ENCODE results near the gene SCN9A.
A peak's percentile ranks its signal among the peaks of the same experiment; 100 is the strongest.

SCN9A gene

GRCh38 chr2:166335284-166335683 is 40.5 kb downstream of the SCN9A start:
- no peak overlapping the region for H3K4me3 ChIP-seq (ENCODE audit: low read length)
- no peak for DNase-seq (ENCODE audit: low read depth)
- no peak for TF ChIP-seq CTCF (conservative IDR thresholded peaks at IDR 0.05; ENCODE audit: low read length)

- TF ChIP-seq CTCF (conservative IDR thresholded peaks at IDR 0.05; ENCODE audit: low read length) = no peak
- no peak for DNase-seq (ENCODE audit: low read depth)
- no peak overlapping the region for H3K4me3 ChIP-seq (ENCODE audit: low read length)
Measured at GRCh38 chr2:166334805-166335204, 40.9 kb downstream of the SCN9A start.

- no peak for TF ChIP-seq CTCF (conservative IDR thresholded peaks at IDR 0.05; ENCODE audit: low read length)
- H3K4me3 ChIP-seq (ENCODE audit: low read length) = no peak overlapping the region
- DNase-seq (ENCODE audit: low read depth) = peak; percentile 5
Measured at GRCh38 chr2:166333801-166334200, 41.9 kb downstream of the SCN9A start.

GRCh38 chr2:166332106-166332505 is 43.6 kb downstream of the SCN9A start:
- TF ChIP-seq CTCF (conservative IDR thresholded peaks at IDR 0.05; ENCODE audit: low read length) = no peak
- no peak overlapping the region for H3K4me3 ChIP-seq (ENCODE audit: low read length)
- DNase-seq (ENCODE audit: low read depth) = no peak

GRCh38 chr2:166331468-166331867 is 44.3 kb downstream of the SCN9A start:
- no peak for TF ChIP-seq CTCF (conservative IDR thresholded peaks at IDR 0.05; ENCODE audit: low read length)
- H3K4me3 ChIP-seq (ENCODE audit: low read length) = no peak overlapping the region
- DNase-seq (ENCODE audit: low read depth) = no peak

- TF ChIP-seq CTCF (conservative IDR thresholded peaks at IDR 0.05; ENCODE audit: low read length) = no peak
Measured at GRCh38 chr2:166329465-166329864, 46.3 kb downstream of the SCN9A start.

GRCh38 chr2:166328147-166328546 is 47.6 kb downstream of the SCN9A start:
- DNase-seq (ENCODE audit: low read depth) = no peak
- no peak for TF ChIP-seq CTCF (conservative IDR thresholded peaks at IDR 0.05; ENCODE audit: low read length)
- H3K4me3 ChIP-seq (ENCODE audit: low read length) = no peak overlapping the region

More at GRCh38 chr2:166329465-166329864, 46.3 kb downstream of the SCN9A start:
- H3K4me3 ChIP-seq (ENCODE audit: low read length) = no peak overlapping the region
- no peak for DNase-seq (ENCODE audit: low read depth)

Measured in AG10803 (cell line).